Left hindlimb (tissue), 1 donor: ENCODE results near the gene IVL.

Experiments
- DNase-seq: peaks from one replicate; pipeline ENCODE4 v3.0.0-alpha.2; 2018

IVL gene

GRCh38 chr1:152907686-152908601 lies at the start of gene IVL:
Gene IVL (plus strand): TSS chr1:152908546. CDS start chr1:152909798, 1,252 bp downstream.
- DNase-seq, result no peak

GRCh38 chr1:152859696-152860095 lies 48.6 kb upstream of the IVL start, which contains the start of gene LCE7A:
Gene LCE7A (plus strand): TSS chr1:152859996. CDS start chr1:152860698, 702 bp downstream.
- DNase-seq, result no peak

GRCh38 chr1:152860129-152860528 lies 48.2 kb upstream of the IVL start:
- no peak for DNase-seq

GRCh38 chr1:152861374-152861773 lies 47.0 kb upstream of the IVL start:
- no peak for DNase-seq

- DNase-seq, result no peak
Measured at GRCh38 chr1:152864443-152864842, 43.9 kb upstream of the IVL start.

- DNase-seq, result no peak
Measured at GRCh38 chr1:152866321-152866720, 42.0 kb upstream of the IVL start.

- DNase-seq, result no peak
Measured at GRCh38 chr1:152869808-152870419, 38.4 kb upstream of the IVL start.

GRCh38 chr1:152870831-152871730 lies 37.3 kb upstream of the IVL start:
- DNase-seq, result no peak

- no peak for DNase-seq
Measured at GRCh38 chr1:152871731-152872126, 36.6 kb upstream of the IVL start.

- DNase-seq, result no peak
Measured at GRCh38 chr1:152873495-152873894, 34.9 kb upstream of the IVL start.

- DNase-seq, result no peak
Measured at GRCh38 chr1:152876827-152877226, 31.5 kb upstream of the IVL start.

- DNase-seq, result no peak
Measured at GRCh38 chr1:152878042-152878441, 30.3 kb upstream of the IVL start, which contains the start of gene SMCP. Gene SMCP (plus strand): TSS chr1:152878322. CDS start chr1:152884423, 6,101 bp downstream.

- DNase-seq, result no peak
Measured at GRCh38 chr1:152879559-152880198, 28.7 kb upstream of the IVL start.

GRCh38 chr1:152880316-152880715 lies 28.0 kb upstream of the IVL start:
- DNase-seq, result no peak

GRCh38 chr1:152880907-152881306 lies 27.4 kb upstream of the IVL start:
- no peak for DNase-seq

GRCh38 chr1:152884085-152884484 lies 24.3 kb upstream of the IVL start:
- DNase-seq, result no peak

- DNase-seq, result no peak
Measured at GRCh38 chr1:152884506-152884905, 23.8 kb upstream of the IVL start.

- no peak for DNase-seq
Measured at GRCh38 chr1:152884966-152885624, 23.3 kb upstream of the IVL start.

GRCh38 chr1:152886085-152886484 lies 22.3 kb upstream of the IVL start:
- no peak for DNase-seq

GRCh38 chr1:152886758-152887409 lies 21.5 kb upstream of the IVL start:
- no peak for DNase-seq

- no peak for DNase-seq
Measured at GRCh38 chr1:152888126-152888525, 20.2 kb upstream of the IVL start.
